Vagina (tissue), 2 donors: ENCODE results near the gene EVA1A.

ENCODE experiments used
- CTCF ChIP-seq, 3 experiments: fragments of 450-650 bp in 2 of 3; fragments of 200-600 bp in 1 of 3; sonication (generic) in 1 of 3; IDR thresholded peaks; one replicate each; pipeline ENCODE4 v1.5.1; 2017 to 2019; ENCODE audit warnings: antibody characterized with exemption in 3 of 3, mild to moderate bottlenecking in 2 of 3, moderate library complexity in 2 of 3
- POLR2A ChIP-seq, 2 donors: fragments of 450-650 bp; IDR thresholded peaks; one replicate each; pipeline ENCODE4 v1.6.1; 2017; ENCODE audit warnings: antibody characterized with exemption in 2 of 2, mild to moderate bottlenecking in 2 of 2, moderate library complexity in 2 of 2

GRCh38 chr2:75517547-75518230 lies 43.0 kb downstream of the EVA1A start:
- TF ChIP-seq CTCF (IDR thresholded peaks at IDR 0.05) (no peak), POLR2A (IDR thresholded peaks at IDR 0.05) (no peak)
